Nucleus accumbens (tissue), 56 donors: Measurements from ENCODE around the gene PPP2R1B.

ENCODE experiments used
- DNase-seq, 56 donors: peaks; one replicate each; lab custom pipeline; 2025; lab: John Stamatoyannopoulos, UW

Gene PPP2R1B

GRCh38 chr11:111765984-111766833 lies at the start of gene PPP2R1B:
TSS of gene PPP2R1B (minus strand) at chr11:111766389. CDS start at chr11:111766361, 28 bp downstream.
- peak in 55 of 56 donors; percentile 23 to 92 (median 85) for DNase-seq

GRCh38 chr11:111815489-111815888 lies 49.3 kb upstream of the PPP2R1B start:
- DNase-seq: no peak

GRCh38 chr11:111814557-111815320 lies 48.5 kb upstream of the PPP2R1B start:
- DNase-seq: no peak

- DNase-seq: no peak
These were observed 47.9 kb upstream of the PPP2R1B start for GRCh38 chr11:111814106-111814505.

GRCh38 chr11:111812211-111812610 lies 46.0 kb upstream of the PPP2R1B start:
- DNase-seq: no peak

GRCh38 chr11:111811445-111811844 lies 45.3 kb upstream of the PPP2R1B start:
- no peak for DNase-seq

GRCh38 chr11:111808834-111809233 lies 42.6 kb upstream of the PPP2R1B start:
- no peak for DNase-seq

- DNase-seq: no peak
These were observed 41.9 kb upstream of the PPP2R1B start for GRCh38 chr11:111808063-111808588.

- no peak for DNase-seq
These were observed 40.9 kb upstream of the PPP2R1B start for GRCh38 chr11:111807076-111807475.

- DNase-seq: no peak
These were observed 34.9 kb upstream of the PPP2R1B start for GRCh38 chr11:111801135-111801534.

GRCh38 chr11:111798279-111798678 lies 32.1 kb upstream of the PPP2R1B start:
- no peak for DNase-seq

- no peak for DNase-seq
These were observed 31.0 kb upstream of the PPP2R1B start for GRCh38 chr11:111797145-111797581.

- DNase-seq: no peak
These were observed 30.5 kb upstream of the PPP2R1B start for GRCh38 chr11:111796696-111797095.

GRCh38 chr11:111795334-111795985 lies 29.3 kb upstream of the PPP2R1B start:
- DNase-seq: no peak

- DNase-seq: peak in 2 of 56 donors; percentile 8 to 29
These were observed 27.7 kb upstream of the PPP2R1B start for GRCh38 chr11:111793863-111794262.

GRCh38 chr11:111792955-111793500 lies 26.8 kb upstream of the PPP2R1B start:
- no peak for DNase-seq

- DNase-seq: no peak
These were observed 26.1 kb upstream of the PPP2R1B start for GRCh38 chr11:111792314-111792713.

- no peak for DNase-seq
These were observed 22.3 kb upstream of the PPP2R1B start for GRCh38 chr11:111788464-111788863.

GRCh38 chr11:111788051-111788450 lies 21.9 kb upstream of the PPP2R1B start:
- no peak for DNase-seq

- DNase-seq: no peak
These were observed 19.8 kb upstream of the PPP2R1B start for GRCh38 chr11:111785886-111786412.
